Measurements from ENCODE around the gene CASKIN1. TPM values are rescaled to one million over a fixed set of nuclear protein-coding genes. Genes with fewer than 3 reads are reported as not detected.

Gene CASKIN1
- total RNA-seq, 1 donor from 2014 or later: 2.3 TPM

GRCh38 chr16:2158262-2158638 lies 38.2 kb downstream of the CASKIN1 start:
- H3K9me3 Mint-ChIP-seq (ENCODE audit: low read depth): no peaks in the 10 kb centered on the region
- H3K4me3 Mint-ChIP-seq (ENCODE audit: unreplicated experiment): no peak overlapping the region
- H3K27me3 Mint-ChIP-seq (ENCODE audit: low read depth): no peaks in the 10 kb centered on the region
- no peak for TF ChIP-seq CTCF (IDR thresholded peaks at IDR 0.05)
- DNase-seq (ENCODE audit: low spot score): no peak
- no peak overlapping the region for H3K27ac Mint-ChIP-seq (ENCODE audit: unreplicated experiment)
- peaks cover 54% of the 10 kb centered on the region for H3K4me1 Mint-ChIP-seq (ENCODE audit: low read depth)
- peaks cover 4% of the 10 kb centered on the region for H3K36me3 Mint-ChIP-seq (ENCODE audit: low read depth)

- H3K27ac Mint-ChIP-seq (ENCODE audit: unreplicated experiment): no peak overlapping the region
These were observed 38.7 kb downstream of the CASKIN1 start for GRCh38 chr16:2157480-2158261.

GRCh38 chr16:2156849-2157224 lies 39.6 kb downstream of the CASKIN1 start:
- peaks cover 65% of the 10 kb centered on the region for H3K4me1 Mint-ChIP-seq (ENCODE audit: low read depth)
- peak overlapping the region; percentile 91 for H3K4me3 Mint-ChIP-seq (ENCODE audit: unreplicated experiment)
- no peaks in the 10 kb centered on the region for H3K9me3 Mint-ChIP-seq (ENCODE audit: low read depth)
- DNase-seq (ENCODE audit: low spot score): no peak
- H3K27me3 Mint-ChIP-seq (ENCODE audit: low read depth): no peaks in the 10 kb centered on the region
- no peak for TF ChIP-seq CTCF (IDR thresholded peaks at IDR 0.05)
- H3K36me3 Mint-ChIP-seq (ENCODE audit: low read depth): peaks cover 3% of the 10 kb centered on the region
- H3K27ac Mint-ChIP-seq (ENCODE audit: unreplicated experiment): peak overlapping the region; percentile 89

More at GRCh38 chr16:2157480-2158261, 38.7 kb downstream of the CASKIN1 start:
- TF ChIP-seq CTCF (IDR thresholded peaks at IDR 0.05): no peak
- Mint-ChIP-seq H3K27me3 (ENCODE audit: low read depth) (no peaks in the 10 kb centered on the region), H3K9me3 (ENCODE audit: low read depth) (no peaks in the 10 kb centered on the region), H3K4me3 (ENCODE audit: unreplicated experiment) (peak overlapping the region; percentile 19), H3K36me3 (ENCODE audit: low read depth) (peaks cover 3% of the 10 kb centered on the region), H3K4me1 (ENCODE audit: low read depth) (peaks cover 60% of the 10 kb centered on the region)
- DNase-seq (ENCODE audit: low spot score): no peak

GRCh38 chr16:2155977-2156848 lies 40.2 kb downstream of the CASKIN1 start:
- H3K4me3 Mint-ChIP-seq (ENCODE audit: unreplicated experiment): peak overlapping the region; percentile 91
- H3K9me3 Mint-ChIP-seq (ENCODE audit: low read depth): no peaks in the 10 kb centered on the region
- DNase-seq (ENCODE audit: low spot score): no peak
- peaks cover 71% of the 10 kb centered on the region for H3K4me1 Mint-ChIP-seq (ENCODE audit: low read depth)
- H3K27me3 Mint-ChIP-seq (ENCODE audit: low read depth): no peaks in the 10 kb centered on the region
- peak overlapping the region; percentile 89 for H3K27ac Mint-ChIP-seq (ENCODE audit: unreplicated experiment)
- peaks cover 3% of the 10 kb centered on the region for H3K36me3 Mint-ChIP-seq (ENCODE audit: low read depth)
- no peak for TF ChIP-seq CTCF (IDR thresholded peaks at IDR 0.05)

All from chondrocyte (in vitro differentiated cells).